ENCODE results near the gene CLEC1A.
A peak's percentile ranks its signal among the peaks of the same experiment; 100 is the strongest.
"Not testable (repeated sequence)": the region's sequence is repeated elsewhere in the genome, so short reads cannot be mapped to it uniquely, and the experiment has no call there.

Gene CLEC1A

DNA sequence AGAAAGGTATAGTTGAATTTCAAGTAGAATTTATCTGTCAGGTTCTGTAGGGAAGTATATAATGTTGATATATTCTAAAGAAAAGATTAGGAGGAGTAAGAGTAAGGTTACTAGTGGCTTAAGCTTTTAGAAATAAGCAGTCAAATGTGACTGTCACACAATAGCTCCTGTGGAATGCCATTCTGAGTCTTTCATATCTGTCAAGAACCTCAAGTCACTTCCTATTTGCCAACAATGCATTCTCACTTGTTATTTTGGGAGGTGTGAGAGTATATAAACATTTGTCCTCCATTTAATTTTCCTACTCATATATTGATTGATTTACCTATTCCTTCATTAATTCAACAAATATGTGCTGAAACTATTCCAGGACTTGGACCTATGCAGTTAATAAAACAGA is 56.6 kb downstream of the CLEC1A start:
- no peak for DNase-seq (ENCODE audit: low read depth)

DNA sequence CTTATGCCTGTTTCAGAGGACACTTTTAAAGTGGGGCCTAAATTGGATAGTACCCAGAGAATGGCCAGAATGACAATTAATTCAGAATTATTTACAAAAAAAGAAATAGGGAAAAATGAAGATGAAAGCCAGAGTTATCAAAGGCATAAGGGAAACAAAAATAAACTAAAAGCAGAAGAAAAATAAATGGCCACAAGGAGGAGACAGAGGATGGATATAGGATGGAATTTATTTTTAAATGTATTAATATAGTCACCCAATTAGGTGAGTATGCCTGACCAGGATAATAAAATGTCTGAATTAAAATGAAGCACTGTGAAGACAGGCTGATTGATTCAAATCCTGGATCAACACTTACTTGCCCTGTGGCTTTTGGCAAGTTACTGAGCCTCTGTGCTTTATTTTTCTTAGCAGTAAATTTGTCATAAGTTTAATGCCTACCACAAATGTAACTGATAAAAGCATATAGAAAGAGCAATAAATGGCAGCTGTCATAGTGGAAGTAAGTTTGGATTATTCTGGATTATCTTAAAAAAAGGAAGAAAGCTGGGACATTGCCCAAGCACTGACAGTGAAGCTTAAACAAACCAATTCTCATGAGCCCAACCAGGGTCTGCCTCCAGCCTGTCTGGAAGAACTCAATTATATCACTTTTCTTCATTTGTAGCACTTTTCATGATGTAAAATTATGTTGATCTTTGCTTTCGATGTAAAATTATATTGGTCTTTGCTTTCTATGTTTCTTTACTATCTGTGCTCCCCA is 64.8 kb downstream of the CLEC1A start:
- DNase-seq (ENCODE audit: low read depth), result peak; percentile 49

DNA sequence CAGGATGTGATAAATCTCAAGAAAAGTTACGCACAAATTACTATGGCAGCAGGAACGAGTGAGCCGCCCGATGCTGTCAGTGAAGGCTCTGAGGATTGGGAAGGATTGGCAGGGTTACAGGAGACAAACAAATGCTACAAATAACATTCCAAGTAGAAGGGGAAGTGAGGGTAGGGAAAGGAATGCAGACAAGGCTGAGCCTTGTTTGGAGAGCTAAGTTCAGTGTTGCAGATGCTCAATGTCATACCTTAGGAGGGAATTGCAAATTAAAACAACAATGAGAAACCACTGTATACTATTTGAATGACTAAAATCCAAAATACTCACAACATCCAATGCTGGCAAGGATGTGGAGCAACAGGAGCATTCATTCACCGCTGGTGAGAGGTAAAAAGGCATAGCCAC is 67.0 kb downstream of the CLEC1A start:
- DNase-seq (ENCODE audit: low read depth), result peak; percentile 98

DNA sequence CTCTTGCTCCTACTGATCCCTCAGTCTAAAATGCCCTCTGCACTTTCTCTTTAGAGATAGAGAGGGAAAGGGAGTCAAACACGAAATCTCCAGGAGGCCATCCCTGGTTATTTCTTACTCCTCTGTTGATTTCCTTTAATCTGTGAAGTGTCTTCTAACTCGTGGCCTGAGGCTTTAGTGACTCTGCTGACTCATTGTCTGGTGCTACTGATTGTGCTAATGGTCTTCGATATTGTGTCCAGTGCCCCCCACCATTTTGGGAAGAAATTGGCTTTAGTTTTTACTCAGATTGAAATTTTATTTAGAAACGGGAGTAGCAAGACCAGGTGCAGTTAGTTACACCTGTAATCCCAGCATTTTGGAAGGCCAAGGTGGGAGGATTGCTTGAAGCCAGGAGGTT is 67.5 kb downstream of the CLEC1A start:
- DNase-seq (ENCODE audit: low read depth), result peak; percentile 70

DNA sequence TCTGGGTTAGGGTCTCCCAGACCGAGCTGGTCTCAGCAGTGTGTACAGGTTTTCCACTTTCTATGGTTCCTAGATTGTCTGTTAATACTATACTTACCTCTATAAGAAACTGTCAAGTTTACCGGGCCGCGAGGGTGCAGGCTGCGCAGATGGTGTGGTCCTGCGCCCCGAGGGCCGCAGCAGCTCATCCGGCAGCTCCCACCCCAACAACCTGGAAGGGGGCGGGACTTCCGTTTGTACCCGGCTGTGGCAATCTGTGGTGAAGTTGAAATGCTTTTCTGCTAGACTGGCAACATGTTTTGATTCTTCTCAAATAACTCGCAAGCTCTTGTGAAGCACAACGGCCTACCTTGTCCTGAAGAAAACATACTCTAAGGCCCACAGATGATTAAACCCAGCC is 68.3 kb downstream of the CLEC1A start, which contains the start of gene CLEC9A:
Gene CLEC9A, plus strand, starts transcription at position 237 of the 400 bp plus-strand sequence. CDS start 22,006 bp downstream, outside the sequence.
- DNase-seq (ENCODE audit: low read depth), result no peak

DNA sequence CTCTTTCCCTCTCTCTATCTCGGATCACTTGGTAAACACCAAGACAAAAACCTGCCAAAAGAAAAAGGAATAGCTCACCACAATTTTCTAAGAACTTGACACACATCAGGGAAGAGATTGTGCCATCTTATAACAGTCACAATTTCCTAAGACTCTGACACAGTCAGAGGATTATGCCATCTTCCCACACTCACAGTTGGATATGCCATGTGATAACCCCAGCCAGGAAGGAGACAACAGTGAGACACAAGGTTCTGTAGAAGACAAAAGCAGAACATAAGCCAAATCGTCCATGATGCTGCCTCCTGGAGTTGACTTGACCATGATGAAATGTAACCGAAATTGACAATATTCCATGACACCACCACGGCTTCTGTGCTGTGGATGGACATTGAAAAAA is 71.1 kb downstream of the CLEC1A start:
- peak; percentile 58 for DNase-seq (ENCODE audit: low read depth)

DNA sequence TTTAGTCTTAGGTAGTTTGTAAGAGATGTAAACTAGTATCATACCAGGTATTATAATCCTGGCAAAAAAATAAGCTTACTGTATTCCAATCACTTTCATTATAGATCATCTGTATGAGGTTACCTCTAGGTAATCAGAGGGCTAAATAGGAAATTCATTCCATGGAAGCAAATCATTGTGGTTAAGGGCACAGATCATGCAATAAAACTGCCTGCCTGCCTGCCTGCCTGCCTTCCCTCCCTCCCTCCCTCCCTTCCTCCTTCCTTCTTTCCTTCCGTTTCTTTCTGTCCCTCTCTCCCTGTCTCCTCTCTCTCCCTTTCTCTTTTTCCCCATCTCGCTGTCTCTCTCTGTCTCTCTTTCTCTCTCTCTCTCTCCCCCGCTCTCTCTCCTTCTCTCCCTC is 71.5 kb downstream of the CLEC1A start:
- DNase-seq (ENCODE audit: low read depth), result peak; percentile 49

DNA sequence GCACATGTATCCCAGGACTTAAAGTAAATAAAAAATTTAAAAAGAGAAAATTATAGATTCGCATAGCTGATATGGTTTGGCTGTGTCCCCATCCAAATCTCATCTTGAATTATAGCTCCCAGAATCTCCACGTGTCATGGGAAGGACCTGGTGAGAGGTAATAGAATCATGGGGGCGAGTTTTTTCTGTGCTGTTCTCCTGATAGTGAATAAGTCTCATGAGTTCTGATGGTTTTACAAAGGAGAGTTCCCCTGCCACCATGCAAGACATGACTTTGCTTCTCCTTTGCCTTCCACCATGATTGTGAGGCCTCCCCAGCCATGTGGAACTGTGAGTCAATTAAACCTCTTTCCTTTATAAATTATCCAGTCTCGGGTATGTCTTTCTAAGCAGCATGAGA is 72.1 kb downstream of the CLEC1A start:
- not testable (repeated sequence) for DNase-seq (ENCODE audit: low read depth)

DNA sequence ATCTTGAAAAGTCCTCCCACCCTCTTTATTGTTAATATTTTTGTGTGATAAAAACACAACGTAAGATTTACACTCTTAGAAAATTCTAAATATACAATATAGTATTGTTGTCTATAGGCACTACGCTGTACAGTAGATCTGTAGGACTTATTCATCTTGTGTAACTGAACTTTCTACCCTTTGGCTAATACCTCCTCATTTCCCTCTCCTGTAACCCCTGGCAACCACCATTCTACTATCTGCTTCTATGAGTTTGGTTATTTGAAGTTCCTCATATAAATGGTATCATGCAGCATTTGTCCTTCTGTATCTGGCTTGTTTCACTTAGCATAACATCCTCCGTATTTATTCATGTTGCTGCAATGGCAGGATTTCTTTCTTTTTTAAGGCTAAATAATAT is 73.5 kb downstream of the CLEC1A start:
- DNase-seq (ENCODE audit: low read depth), result no peak

DNA sequence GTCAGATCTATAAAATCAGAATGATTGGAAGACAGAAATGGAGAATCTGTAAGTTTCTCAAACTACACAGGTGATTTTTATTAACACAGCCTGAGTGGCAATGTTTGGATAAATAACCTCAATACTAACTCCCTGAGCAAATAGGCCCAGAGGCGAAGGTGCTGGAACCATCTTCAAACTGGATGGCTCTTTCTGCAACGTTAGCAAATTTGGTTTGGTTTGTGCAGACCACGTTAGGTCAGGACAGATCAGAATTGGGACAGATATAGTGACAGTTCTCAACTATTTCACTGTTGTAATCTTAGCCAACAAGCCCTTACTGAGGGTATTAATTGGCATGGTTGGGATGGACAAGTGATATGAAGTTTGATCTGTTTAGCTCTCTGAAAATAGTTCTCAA is 77.4 kb downstream of the CLEC1A start:
- no peak for DNase-seq (ENCODE audit: low read depth)
